Inflammatory macrophage treated with lipopolysaccharide for 4 hours (primary cell): ENCODE data around the gene GABPB1.

ENCODE experiments used
- DNase-seq: peaks from one replicate; pipeline ENCODE4 v3.0.0-alpha.2; 2020

GABPB1 gene

DNA sequence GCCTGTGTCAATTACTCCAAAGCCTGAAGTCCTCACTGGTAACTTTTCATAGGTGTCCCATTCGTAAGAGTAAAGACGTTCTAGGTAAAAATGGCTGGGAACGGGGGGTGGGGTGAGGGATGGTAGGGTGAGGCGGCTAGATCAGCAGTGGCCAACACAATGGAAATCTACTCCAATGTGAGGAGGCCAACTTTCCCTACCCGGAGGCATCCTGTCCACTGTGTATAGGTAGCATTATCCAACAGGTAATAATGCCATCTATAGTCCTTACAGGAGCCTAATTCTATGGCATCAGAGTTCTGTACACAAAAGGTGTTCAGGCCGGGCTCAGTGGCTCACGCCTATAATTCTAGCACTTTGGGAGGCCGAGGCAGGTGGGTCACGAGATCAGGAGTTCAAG lies 118.6 kb downstream of the GABPB1 start:
- no peak for DNase-seq

DNA sequence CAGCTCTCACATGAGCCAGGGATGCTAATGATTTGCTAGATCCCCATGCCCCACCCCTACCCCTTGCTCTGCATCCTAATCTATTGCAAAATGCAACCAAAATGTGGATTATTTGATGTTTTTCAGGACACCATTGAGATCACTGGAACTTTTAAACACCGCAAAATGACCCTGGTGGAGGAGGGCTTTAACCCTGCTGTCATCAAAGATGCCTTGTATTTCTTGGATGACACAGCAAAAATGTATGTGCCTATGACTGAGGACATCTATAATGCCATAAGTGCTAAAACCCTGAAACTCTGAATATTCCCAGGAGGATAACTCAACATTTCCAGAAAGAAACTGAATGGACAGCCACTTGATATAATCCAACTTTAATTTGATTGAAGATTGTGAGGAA lies 119.2 kb downstream of the GABPB1 start:
- no peak for DNase-seq

DNA sequence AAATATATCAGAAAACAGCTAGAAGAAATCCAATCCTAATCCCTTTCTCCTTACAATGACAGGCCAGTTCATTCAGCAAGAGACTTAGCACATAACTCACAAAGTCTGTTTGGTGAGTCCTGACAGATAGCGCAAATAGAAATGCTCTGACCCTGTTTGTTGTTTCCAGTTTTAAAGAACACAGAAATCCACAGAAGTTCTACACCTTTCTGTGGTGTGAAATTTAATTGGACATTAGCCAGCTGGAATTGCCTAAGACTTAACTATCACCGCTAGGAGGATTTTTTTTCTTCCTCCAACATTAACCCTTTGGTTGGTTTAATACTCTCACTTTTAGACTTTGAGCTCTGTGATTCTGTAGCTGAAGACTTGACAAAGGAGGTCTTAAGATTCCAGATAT lies 120.2 kb downstream of the GABPB1 start:
- no peak for DNase-seq

DNA sequence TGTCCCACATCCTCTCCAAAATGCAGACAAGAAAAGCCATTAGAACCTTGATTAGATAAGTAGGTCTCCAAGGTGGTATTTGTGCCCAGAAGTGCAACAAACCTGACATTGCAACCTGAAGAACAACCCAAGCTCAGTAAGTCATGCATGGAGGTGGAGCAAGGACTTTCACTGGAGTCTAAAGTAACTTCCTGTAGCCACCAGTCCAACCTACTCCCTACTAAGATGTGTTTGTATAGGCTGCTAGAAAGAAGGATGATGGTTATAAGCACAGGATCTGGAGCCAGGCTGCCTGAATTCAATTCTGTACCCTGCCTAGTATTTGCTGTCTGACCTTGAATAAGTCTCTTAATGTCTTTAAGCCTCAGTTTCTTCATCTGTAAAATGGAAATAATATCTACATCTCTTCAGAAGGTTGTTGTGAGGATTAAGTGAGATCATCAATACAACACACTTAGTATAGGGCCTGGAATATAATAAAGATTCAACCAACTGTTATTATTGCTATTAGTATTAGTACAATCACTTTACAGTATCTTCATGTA lies 121.7 kb downstream of the GABPB1 start:
- no peak for DNase-seq

DNA sequence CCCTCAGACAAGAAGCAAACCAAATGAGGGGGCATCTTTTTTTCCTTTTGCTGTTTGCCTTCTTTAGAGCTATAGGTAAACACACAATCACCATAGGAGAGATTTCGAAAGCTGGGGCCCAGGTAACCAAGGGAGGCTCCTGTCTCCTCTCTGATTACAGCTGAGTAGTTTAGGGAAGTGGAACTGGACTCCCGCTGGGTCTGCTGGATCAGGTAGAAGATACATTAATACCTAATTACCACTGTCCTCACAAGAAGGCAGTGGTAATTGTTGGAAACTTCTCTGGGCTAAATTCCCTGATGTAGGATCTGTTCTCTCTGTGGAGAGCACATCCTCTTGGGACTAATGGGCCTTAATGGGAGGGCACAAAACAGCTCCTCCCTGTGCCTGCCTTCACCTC lies 122.2 kb downstream of the GABPB1 start:
- no peak for DNase-seq

DNA sequence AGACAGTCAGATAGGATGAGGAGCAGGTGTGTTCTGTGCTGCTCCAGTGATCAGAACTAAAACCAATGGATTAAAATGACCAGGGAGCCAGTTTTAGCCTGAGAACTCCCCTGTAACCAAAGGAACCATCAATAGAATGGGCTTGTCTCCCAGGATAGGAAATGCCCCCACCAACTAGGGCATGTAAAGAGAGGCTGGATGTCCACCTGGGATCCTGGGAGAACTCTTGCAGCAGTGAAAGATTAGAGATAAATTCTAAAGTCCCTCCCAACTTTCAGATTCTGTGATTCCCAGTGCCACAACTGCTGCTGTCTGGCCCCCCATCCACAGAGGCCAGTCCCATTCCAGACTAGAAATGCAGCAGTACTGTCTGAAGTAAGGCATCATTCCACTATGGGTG lies 123.2 kb downstream of the GABPB1 start:
- no peak for DNase-seq

DNA sequence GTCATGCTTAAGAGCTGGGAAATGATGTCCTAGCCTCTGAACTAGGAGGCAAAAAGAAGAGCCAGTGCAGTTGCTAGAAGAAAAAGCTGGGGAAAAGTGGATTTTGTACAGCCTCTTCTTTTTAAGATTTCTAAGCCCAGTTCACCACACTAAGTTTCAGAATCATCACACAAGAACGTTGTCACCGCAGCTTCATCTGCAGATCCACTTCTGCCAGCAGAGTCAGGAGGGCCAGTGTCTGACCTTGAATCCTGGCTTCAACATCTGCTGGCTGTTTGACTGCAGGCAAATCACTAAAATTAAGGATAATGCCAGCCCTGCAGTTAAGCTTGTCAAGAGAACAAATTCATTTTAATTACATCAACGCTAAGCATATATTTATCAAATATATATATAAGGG lies 125.7 kb downstream of the GABPB1 start:
- no peak for DNase-seq

DNA sequence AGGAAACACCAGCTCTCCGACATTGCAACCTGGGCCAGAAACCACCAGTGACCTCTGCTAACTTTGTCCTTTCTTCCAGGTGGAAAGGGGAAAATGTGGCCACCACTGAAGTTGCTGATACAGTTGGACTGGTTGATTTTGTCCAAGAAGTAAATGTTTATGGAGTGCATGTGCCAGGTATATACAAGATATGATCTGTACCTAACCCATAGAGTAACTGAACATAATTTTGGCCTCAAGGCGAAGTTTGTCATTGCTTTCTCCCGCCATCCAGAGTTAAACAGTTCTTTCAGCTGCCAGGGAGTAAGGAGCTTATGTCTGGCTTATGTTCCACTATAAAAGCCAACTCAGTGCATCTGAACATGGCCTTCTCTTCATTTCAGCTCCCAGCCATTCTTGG lies 126.1 kb downstream of the GABPB1 start:
- DNase-seq: no peak

DNA sequence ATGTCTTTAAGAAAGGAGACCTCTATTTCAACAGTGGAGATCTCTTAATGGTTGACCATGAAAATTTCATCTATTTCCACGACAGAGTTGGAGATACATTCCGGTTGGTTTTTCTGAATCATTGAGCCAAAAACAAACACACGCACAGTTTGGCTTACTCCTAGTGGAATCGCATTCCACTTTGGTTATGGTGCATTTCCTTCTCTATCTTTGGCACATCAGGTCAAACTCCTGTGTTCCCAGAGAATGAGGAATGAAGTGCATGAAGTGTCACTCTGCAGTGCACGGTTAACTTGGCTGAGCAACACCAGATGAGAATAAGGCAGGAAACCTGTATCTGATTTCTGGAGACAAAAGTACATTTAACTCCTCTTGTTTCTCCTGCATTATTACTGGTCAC lies 127.9 kb downstream of the GABPB1 start:
- no peak for DNase-seq

DNA sequence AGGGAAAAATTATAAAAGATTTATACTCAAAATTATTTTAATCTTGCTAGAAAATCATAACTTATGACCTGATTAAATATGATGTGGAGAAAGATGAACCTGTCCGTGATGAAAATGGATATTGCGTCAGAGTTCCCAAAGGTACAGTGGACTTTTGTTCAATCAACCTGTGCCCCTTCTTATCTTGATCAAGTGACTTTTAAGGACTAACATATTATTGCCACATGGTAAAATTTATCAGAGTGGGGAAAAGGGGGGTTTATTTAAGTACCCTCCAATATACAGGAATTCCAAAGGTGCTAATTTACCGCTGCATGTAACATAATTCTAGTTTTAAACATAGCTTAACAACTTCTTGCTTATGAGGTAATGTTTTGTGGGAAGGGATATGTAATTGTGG lies 129.1 kb downstream of the GABPB1 start:
- DNase-seq: no peak
